ENCODE measurements around the gene GPR37L1. TPM values are rescaled to one million over a fixed set of nuclear protein-coding genes. Genes with fewer than 3 reads are reported as not detected.

GPR37L1 gene
- total RNA-seq, 1 donor from 2014 or later, result not detected

GRCh38 chr1:202159534-202160371 lies 37.0 kb downstream of the GPR37L1 start:
- DNase-seq (ENCODE audit: extremely low spot score, unreplicated experiment), result no peak

GRCh38 chr1:202160377-202160940 lies 37.7 kb downstream of the GPR37L1 start, which contains the start of gene PTPN7:
TSS of gene PTPN7 (minus strand) at chr1:202160602. CDS start at chr1:202159402, 1,200 bp downstream.
- no peaks in the 10 kb centered on the region for H3K36me3 Mint-ChIP-seq (ENCODE audit: unreplicated experiment)
- H3K27ac Mint-ChIP-seq (ENCODE audit: unreplicated experiment), result no peak within 1 kb of the TSS
- no peak within 1 kb of the TSS for H3K4me3 Mint-ChIP-seq (ENCODE audit: unreplicated experiment)
- TF ChIP-seq CTCF (IDR thresholded peaks at IDR 0.05), result no peak
- peaks cover 3% of the 10 kb centered on the region for H3K4me1 Mint-ChIP-seq (ENCODE audit: unreplicated experiment)
- no peaks in the 10 kb centered on the region for H3K9me3 Mint-ChIP-seq (ENCODE audit: unreplicated experiment)
- DNase-seq (ENCODE audit: extremely low spot score, unreplicated experiment), result no peak
- no peaks in the 10 kb centered on the region for H3K27me3 Mint-ChIP-seq (ENCODE audit: unreplicated experiment)

More at GRCh38 chr1:202159534-202160371, 37.0 kb downstream of the GPR37L1 start:
- H3K9me3 Mint-ChIP-seq (ENCODE audit: unreplicated experiment), result no peaks in the 10 kb centered on the region
- no peak for TF ChIP-seq CTCF (IDR thresholded peaks at IDR 0.05)
- peaks cover under 1% of the 10 kb centered on the region for H3K27me3 Mint-ChIP-seq (ENCODE audit: unreplicated experiment)
- peaks cover 6% of the 10 kb centered on the region for H3K4me1 Mint-ChIP-seq (ENCODE audit: unreplicated experiment)
- no peak overlapping the region for H3K4me3 Mint-ChIP-seq (ENCODE audit: unreplicated experiment)
- H3K27ac Mint-ChIP-seq (ENCODE audit: unreplicated experiment), result no peak overlapping the region
- H3K36me3 Mint-ChIP-seq (ENCODE audit: unreplicated experiment), result no peaks in the 10 kb centered on the region

GRCh38 chr1:202161151-202162046 lies 38.7 kb downstream of the GPR37L1 start:
- peaks cover 3% of the 10 kb centered on the region for H3K4me1 Mint-ChIP-seq (ENCODE audit: unreplicated experiment)
- H3K27me3 Mint-ChIP-seq (ENCODE audit: unreplicated experiment), result no peaks in the 10 kb centered on the region
- no peaks in the 10 kb centered on the region for H3K36me3 Mint-ChIP-seq (ENCODE audit: unreplicated experiment)
- H3K9me3 Mint-ChIP-seq (ENCODE audit: unreplicated experiment), result no peaks in the 10 kb centered on the region
- no peak overlapping the region for H3K27ac Mint-ChIP-seq (ENCODE audit: unreplicated experiment)
- no peak overlapping the region for H3K4me3 Mint-ChIP-seq (ENCODE audit: unreplicated experiment)
- no peak for TF ChIP-seq CTCF (IDR thresholded peaks at IDR 0.05)
- no peak for DNase-seq (ENCODE audit: extremely low spot score, unreplicated experiment)

- DNase-seq (ENCODE audit: extremely low spot score, unreplicated experiment), result no peak
- no peak for TF ChIP-seq CTCF (IDR thresholded peaks at IDR 0.05)
- no peak overlapping the region for H3K27ac Mint-ChIP-seq (ENCODE audit: unreplicated experiment)
- H3K9me3 Mint-ChIP-seq (ENCODE audit: unreplicated experiment), result no peaks in the 10 kb centered on the region
- H3K4me1 Mint-ChIP-seq (ENCODE audit: unreplicated experiment), result peaks cover 2% of the 10 kb centered on the region
- no peaks in the 10 kb centered on the region for H3K36me3 Mint-ChIP-seq (ENCODE audit: unreplicated experiment)
- no peaks in the 10 kb centered on the region for H3K27me3 Mint-ChIP-seq (ENCODE audit: unreplicated experiment)
- H3K4me3 Mint-ChIP-seq (ENCODE audit: unreplicated experiment), result no peak overlapping the region
Observed at GRCh38 chr1:202162047-202162417, 39.3 kb downstream of the GPR37L1 start.

Measured in osteocyte (in vitro differentiated cells).